Measurements from ENCODE around the gene VWCE. TPM values are rescaled to one million over a fixed set of nuclear protein-coding genes. Genes with fewer than 3 reads are reported as not detected.
"Not testable (repeated sequence)": the region's sequence is repeated elsewhere in the genome, so short reads cannot be mapped to it uniquely, and the experiment has no call there.

VWCE gene
- total RNA-seq, 1 experiment from 2014 or later = 1.2 TPM

DNA sequence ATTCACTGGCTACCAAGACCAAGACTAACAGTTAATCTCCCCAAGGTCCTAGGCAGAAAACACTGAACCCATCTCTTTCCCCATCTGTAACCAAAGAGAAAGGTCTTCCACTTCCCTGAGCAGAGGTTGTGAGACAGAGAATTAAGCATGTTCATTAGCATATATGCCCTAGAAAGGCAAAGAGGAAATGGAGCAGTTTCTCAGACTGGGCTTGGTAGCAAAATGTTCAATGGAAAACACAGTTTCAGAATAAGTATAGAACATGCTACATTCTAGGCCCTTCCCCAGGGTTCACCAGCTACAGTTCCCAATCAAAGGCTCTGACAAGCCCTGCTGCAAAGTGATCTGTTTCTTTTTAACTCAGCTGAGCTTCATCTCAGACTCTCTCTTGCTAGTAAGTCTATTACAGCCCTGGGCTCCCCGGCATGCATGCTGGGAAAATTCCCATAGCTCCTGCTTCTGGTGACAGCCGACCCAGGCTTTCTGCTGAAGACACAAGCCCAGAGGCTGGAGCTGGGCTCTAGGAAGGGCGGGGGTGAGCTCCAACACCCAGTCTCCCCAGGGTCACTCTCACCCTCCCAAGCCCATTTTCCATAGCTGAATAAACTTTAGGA, 81.3 kb downstream of the VWCE start:
- DNase-seq (ENCODE audit: low read depth) = not testable (repeated sequence)

- not testable (repeated sequence) for DNase-seq (ENCODE audit: low read depth)
Observed at GRCh38 chr11:61212202-61212601, 82.9 kb downstream of the VWCE start.

DNA sequence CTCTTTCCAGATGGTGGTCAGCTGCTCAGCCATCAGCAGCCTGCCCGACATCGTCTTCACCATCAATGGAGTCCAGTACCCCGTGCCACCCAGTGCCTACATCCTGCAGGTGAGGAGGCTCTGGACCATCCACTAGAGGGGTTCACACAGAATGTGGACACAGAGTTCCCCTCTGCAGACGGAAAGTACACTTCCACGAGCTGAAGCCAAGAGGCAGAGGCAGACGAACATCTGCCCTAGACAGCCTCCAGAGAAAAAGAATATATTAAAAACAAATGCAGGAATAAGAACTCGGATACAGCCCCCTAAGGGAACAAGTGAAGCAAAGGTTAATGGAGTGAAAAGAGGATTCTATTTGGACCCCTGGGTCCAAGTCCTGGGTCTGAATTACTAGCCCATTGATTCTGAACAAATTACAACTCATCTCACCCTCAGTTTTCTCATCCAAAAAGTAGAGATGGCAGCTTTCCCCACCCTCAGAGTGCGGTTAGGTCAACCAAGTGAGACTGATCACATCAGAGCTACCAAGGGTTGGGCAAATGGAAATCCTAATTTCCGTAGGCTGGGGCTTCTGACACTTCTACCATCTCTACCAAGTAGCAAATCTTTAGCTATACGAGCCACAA, 83.7 kb downstream of the VWCE start:
- DNase-seq (ENCODE audit: low read depth) = not testable (repeated sequence)

DNA sequence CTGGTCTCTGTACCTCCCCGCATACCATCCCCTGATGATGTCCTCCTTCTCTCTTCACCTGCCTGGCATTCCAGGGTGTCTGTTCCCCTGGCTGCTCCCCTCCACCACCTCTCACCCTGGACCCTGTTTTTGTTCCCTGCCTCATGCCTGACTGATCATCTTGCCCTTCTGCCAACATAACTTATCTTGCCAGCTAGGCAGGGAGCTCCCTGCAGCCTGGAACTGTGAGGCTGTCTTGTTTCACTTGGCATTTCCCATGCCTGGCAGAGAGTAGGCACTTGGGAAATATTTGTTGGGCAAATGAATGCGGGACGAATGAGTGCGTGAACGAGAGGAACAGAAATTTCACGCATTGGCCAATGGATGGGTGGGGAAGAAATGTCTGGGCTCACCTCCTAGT, 84.5 kb downstream of the VWCE start:
- DNase-seq (ENCODE audit: low read depth) = not testable (repeated sequence)

Other genes with a start within 250 kb of the VWCE start
- gene CD5, start 192.8 kb downstream of the VWCE start, total RNA-seq (2014; rRNA removed) = not detected in 2 replicates
- 12.8 and 14.1 TPM in 2 replicates for gene VPS37C, start 133.9 kb downstream of the VWCE start, total RNA-seq (2014; rRNA removed)
- gene PGA3, start 91.8 kb downstream of the VWCE start, total RNA-seq (2014; rRNA removed) = 1.0 and 4.4 TPM in 2 replicates
- 1.4 and 2.5 TPM in 2 replicates for gene PGA4, start 73.0 kb downstream of the VWCE start, total RNA-seq (2014; rRNA removed)
- gene PGA5, start 54.1 kb downstream of the VWCE start, total RNA-seq (2014; rRNA removed) = 1.5 and 2.0 TPM in 2 replicates
- gene DDB1, start 37.8 kb upstream of the VWCE start, total RNA-seq (2014; rRNA removed) = 205 and 231 TPM in 2 replicates
- 39.5 and 41.4 TPM in 2 replicates for gene TKFC, start 37.9 kb upstream of the VWCE start, total RNA-seq (2014; rRNA removed)
- gene CYB561A3, start 66.6 kb upstream of the VWCE start, total RNA-seq (2014; rRNA removed) = 97.0 and 135 TPM in 2 replicates
- gene TMEM138, start 67.1 kb upstream of the VWCE start, total RNA-seq (2014; rRNA removed) = 66.3 and 70.2 TPM in 2 replicates
- gene TMEM216, start 97.3 kb upstream of the VWCE start, total RNA-seq (2014; rRNA removed) = 10.6 and 16.2 TPM in 2 replicates
- 38.9 and 45.2 TPM in 2 replicates for gene CPSF7, start 134.7 kb upstream of the VWCE start, total RNA-seq (2014; rRNA removed)
- 26.2 and 38.2 TPM in 2 replicates for gene SDHAF2, start 134.8 kb upstream of the VWCE start, total RNA-seq (2014; rRNA removed)
- not detected in 2 replicates for gene LRRC10B, start 213.4 kb upstream of the VWCE start, total RNA-seq (2014; rRNA removed)

All from LHCN-M2 (cell line).